HuH-7.5 (cell line): ENCODE data around the gene EEFSEC.
"Not testable (repeated sequence)": the region's sequence is repeated elsewhere in the genome, so short reads cannot be mapped to it uniquely, and the experiment has no call there.

Experiments
- DNase-seq: peaks from one replicate; pipeline ENCODE4 v3.0.0; 2011; ENCODE audit warnings: low spot score

The EEFSEC gene

GRCh38 chr3:128152419-128153155 lies 694 bp upstream of the EEFSEC start:
- no peak for DNase-seq

- DNase-seq = not testable (repeated sequence)
Observed at GRCh38 chr3:128154354-128154753, 1.1 kb downstream of the EEFSEC start.

- no peak for DNase-seq
Observed at GRCh38 chr3:128155616-128156360, 2.5 kb downstream of the EEFSEC start.

- no peak for DNase-seq
Observed at GRCh38 chr3:128160661-128161060, 7.4 kb downstream of the EEFSEC start.

- DNase-seq = no peak
Observed at GRCh38 chr3:128163432-128163831, 10.2 kb downstream of the EEFSEC start.

- no peak for DNase-seq
Observed at GRCh38 chr3:128166971-128167453, 13.7 kb downstream of the EEFSEC start.

GRCh38 chr3:128167646-128167972 lies 14.3 kb downstream of the EEFSEC start:
- no peak for DNase-seq

GRCh38 chr3:128167973-128168674 lies 14.8 kb downstream of the EEFSEC start:
- DNase-seq = no peak

GRCh38 chr3:128168836-128169235 lies 15.6 kb downstream of the EEFSEC start:
- no peak for DNase-seq

GRCh38 chr3:128170866-128171516 lies 17.7 kb downstream of the EEFSEC start:
- peak; percentile 70 for DNase-seq

GRCh38 chr3:128173200-128173599 lies 19.9 kb downstream of the EEFSEC start:
- no peak for DNase-seq

- no peak for DNase-seq
Observed at GRCh38 chr3:128173849-128174248, 20.6 kb downstream of the EEFSEC start.

GRCh38 chr3:128174675-128175590 lies 21.7 kb downstream of the EEFSEC start:
- DNase-seq = no peak

GRCh38 chr3:128175768-128176167 lies 22.5 kb downstream of the EEFSEC start:
- DNase-seq = no peak

GRCh38 chr3:128176276-128176833 lies 23.1 kb downstream of the EEFSEC start:
- DNase-seq = no peak

- DNase-seq = no peak
Observed at GRCh38 chr3:128177865-128178264, 24.6 kb downstream of the EEFSEC start.

- no peak for DNase-seq
Observed at GRCh38 chr3:128178782-128179483, 25.7 kb downstream of the EEFSEC start.

- no peak for DNase-seq
Observed at GRCh38 chr3:128179484-128179819, 26.2 kb downstream of the EEFSEC start.

- no peak for DNase-seq
Observed at GRCh38 chr3:128180436-128180835, 27.2 kb downstream of the EEFSEC start.

GRCh38 chr3:128180913-128181312 lies 27.6 kb downstream of the EEFSEC start:
- no peak for DNase-seq
